GM23248 (cell line): ENCODE data around the gene BAMBI. TPM values are rescaled to one million over a fixed set of nuclear protein-coding genes. Genes with fewer than 3 reads are reported as not detected.
"Not testable (repeated sequence)": the region's sequence is repeated elsewhere in the genome, so short reads cannot be mapped to it uniquely, and the experiment has no call there.

Source experiments
- DNase-seq: peaks from one replicate; pipeline ENCODE4 v3.0.0-alpha.2; 2015
- H2AFZ ChIP-seq: fragments of 200-600 bp; sonication (generic); 2 replicates; pipeline ENCODE4 v1.6.1; 2016; ENCODE audit warnings: antibody characterized with exemption
- H3F3A ChIP-seq: fragments of 200-600 bp; sonication (generic); 2 replicates; pipeline ENCODE4 v1.6.1; 2016; ENCODE audit warnings: mild to moderate bottlenecking, antibody characterized with exemption, mixed run types; ENCODE audit not compliant: insufficient read depth
- H3K27ac ChIP-seq: fragments of 200-600 bp; sonication (generic); 2 replicates; pipeline ENCODE4 v1.5.1; 2016; ENCODE audit warnings: mild to moderate bottlenecking
- H3K27me3 ChIP-seq: fragments of 200-600 bp; sonication (generic); replicated peaks from 2 replicates; pipeline ENCODE4 v1.6.1; 2016; ENCODE audit warnings: mild to moderate bottlenecking; ENCODE audit not compliant: insufficient read depth
- H3K36me3 ChIP-seq: fragments of 200-600 bp; sonication (generic); 2 replicates; pipeline ENCODE4 v1.6.1; 2016; ENCODE audit warnings: low read depth, mild to moderate bottlenecking
- H3K4me1 ChIP-seq: fragments of 200-600 bp; sonication (generic); 2 replicates; pipeline ENCODE4 v1.6.1; 2016; ENCODE audit warnings: mild to moderate bottlenecking; ENCODE audit not compliant: insufficient read depth
- H3K4me2 ChIP-seq: fragments of 200-600 bp; sonication (generic); one replicate; pipeline ENCODE4 v1.6.1; 2016; ENCODE audit warnings: mild to moderate bottlenecking; ENCODE audit not compliant: unreplicated experiment
- H3K4me3 ChIP-seq: fragments of 200-600 bp; sonication (generic); 2 replicates; pipeline ENCODE4 v1.5.1; 2016; ENCODE audit warnings: mild to moderate bottlenecking
- H3K79me2 ChIP-seq: fragments of 200-600 bp; sonication (generic); 2 replicates; pipeline ENCODE4 v1.6.1; 2016; ENCODE audit warnings: mild to moderate bottlenecking; ENCODE audit not compliant: insufficient read depth
- H3K9ac ChIP-seq: fragments of 200-600 bp; sonication (generic); 2 replicates; pipeline ENCODE4 v1.6.1; 2016; ENCODE audit warnings: mild to moderate bottlenecking
- H3K9me2 ChIP-seq: fragments of 200-600 bp; sonication (generic); 2 replicates; pipeline ENCODE4 v1.6.1; 2016; ENCODE audit warnings: mixed run types, mild to moderate bottlenecking, moderate library complexity; ENCODE audit not compliant: insufficient read depth
- H3K9me3 ChIP-seq: fragments of 200-600 bp; sonication (generic); one replicate; pipeline ENCODE4 v1.6.1; 2017; ENCODE audit warnings: low read depth
- H4K20me1 ChIP-seq: fragments of 200-600 bp; sonication (generic); 2 replicates; pipeline ENCODE4 v1.6.0; 2016; ENCODE audit not compliant: insufficient read depth
- EZH2 ChIP-seq: fragments of 200-600 bp; sonication (generic); IDR thresholded peaks from 2 replicates; pipeline ENCODE4 v1.6.1; 2018; ENCODE audit warnings: antibody characterized with exemption, mild to moderate bottlenecking; ENCODE audit not compliant: insufficient read depth, poor library complexity, severe bottlenecking
- EZH2phosphoT487 ChIP-seq: fragments of 200-600 bp; sonication (generic); IDR thresholded peaks from 2 replicates; pipeline ENCODE4 v1.6.1; 2018; ENCODE audit warnings: antibody characterized with exemption, moderate library complexity, mild to moderate bottlenecking, low read depth; ENCODE audit not compliant: insufficient read depth
- WGBS, 2 experiments: methylation state at CpG; one replicate each; pipeline ENCODE4 v1.1.6; 2015 to 2017; ENCODE audit warnings: low lambda C conversion rate in 2 of 2, low coverage in 1 of 2; ENCODE audit errors: missing lambda C conversion rate in 2 of 2; 5-methylcytosine and 5-hydroxymethylcytosine counted together
- in situ Hi-C: fragments of 300-500 bp; cut with MboI; formaldehyde crosslinking; loops from 2 replicates; pipeline ENCODE4 v1.15.0; 2020
- polyA plus RNA-seq: library from polyadenylated mRNA; unstranded; fragments of >200 nt; fragmentation: Nextera tagmentation; extraction: Ambion mirVana; gene quantifications from 2 replicates; pipeline ENCODE4 v1.2.1, GENCODE V29; 2016
- total RNA-seq: library from RNA; depleted of rRNA; stranded (reverse); fragments of >200 nt; shearing (Covaris generic); gene quantifications from 2 replicates; pipeline ENCODE4 v1.2.3, GENCODE V29; 2014

The BAMBI gene
- total and polyA plus RNA-seq, 2 experiments from 2014 or later: 0.85 to 1.8 TPM

DNA sequence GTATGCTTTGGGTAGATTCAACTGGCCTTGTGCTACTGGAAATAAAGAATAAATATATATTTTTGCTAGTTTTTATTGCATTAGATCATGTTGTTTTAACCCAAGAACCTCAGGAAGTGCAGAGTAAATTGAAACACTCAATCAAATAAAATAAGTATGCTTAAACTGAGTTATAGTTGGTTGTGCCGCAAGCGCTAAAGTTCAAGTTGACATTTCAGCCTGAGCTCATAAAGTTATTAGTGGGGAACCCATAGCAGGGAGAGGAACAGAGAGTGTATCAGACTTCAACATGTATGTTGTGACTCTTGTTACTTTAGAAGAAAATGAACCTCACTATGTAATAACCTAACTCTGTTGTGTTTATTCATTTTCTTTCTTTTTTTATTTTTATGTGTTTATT, 25.2 kb upstream of the BAMBI start:
- Histone ChIP-seq H3K79me2 (no peaks in the 10 kb centered on the region), H3K9me2 (no peaks in the 10 kb centered on the region), H4K20me1 (no peaks in the 10 kb centered on the region), H3K4me1 (no peaks in the 10 kb centered on the region), H3K9ac (no peak overlapping the region), H3K27me3 (peaks cover 2% of the 10 kb centered on the region; the same call in 1 of the 2 replicates), H3K4me3 (no peak overlapping the region), H3K9me3 (no peaks in the 10 kb centered on the region), H3K27ac (no peak overlapping the region), H3K4me2 (no peak overlapping the region), H3F3A (no peaks in the 10 kb centered on the region), H2AFZ (no peak overlapping the region), H3K36me3 (no peaks in the 10 kb centered on the region)
- 98 to 99% methylated on average over 2 of the region's 2 CpGs for WGBS, 2 experiments
- no peak for DNase-seq
- in situ Hi-C loops: no loop called here
- TF ChIP-seq EZH2phosphoT487: no peak
- TF ChIP-seq EZH2: no peak

DNA sequence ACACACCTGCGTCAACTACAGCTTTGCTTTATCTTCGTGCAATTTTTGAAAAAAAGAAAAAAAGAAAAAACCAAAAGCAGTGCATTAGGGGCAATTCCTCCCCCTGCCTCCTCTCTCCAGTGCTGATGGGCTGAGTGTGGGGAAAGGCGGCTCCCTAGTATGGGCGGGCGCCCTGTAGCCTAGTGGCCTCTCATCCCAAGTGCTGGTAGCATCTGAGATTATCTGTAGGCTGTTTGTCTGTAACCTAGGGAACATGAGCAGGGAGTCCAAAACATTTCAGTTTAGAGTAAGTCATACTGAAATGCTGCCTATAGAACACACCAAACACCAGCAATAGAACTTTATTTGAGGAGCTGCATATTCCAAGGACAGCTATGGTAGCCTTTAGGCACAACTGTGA, 24.6 kb upstream of the BAMBI start:
- WGBS, 2 experiments: 70 to 79% methylated on average over 5 of the region's 5 CpGs
- Histone ChIP-seq H3K79me2 (no peaks in the 10 kb centered on the region), H3K27ac (no peak overlapping the region), H2AFZ (no peak overlapping the region), H3K4me3 (no peak overlapping the region), H3K4me1 (no peaks in the 10 kb centered on the region), H3K9me3 (no peaks in the 10 kb centered on the region), H3K9ac (no peak overlapping the region), H3K4me2 (no peak overlapping the region), H3F3A (no peaks in the 10 kb centered on the region), H3K27me3 (no peaks in the 10 kb centered on the region; the same call in 1 of the 2 replicates), H3K36me3 (no peaks in the 10 kb centered on the region), H4K20me1 (no peaks in the 10 kb centered on the region), H3K9me2 (no peaks in the 10 kb centered on the region)
- TF ChIP-seq EZH2 (no peak), EZH2phosphoT487 (no peak)
- DNase-seq: no peak
- in situ Hi-C loops: no loop called here

DNA sequence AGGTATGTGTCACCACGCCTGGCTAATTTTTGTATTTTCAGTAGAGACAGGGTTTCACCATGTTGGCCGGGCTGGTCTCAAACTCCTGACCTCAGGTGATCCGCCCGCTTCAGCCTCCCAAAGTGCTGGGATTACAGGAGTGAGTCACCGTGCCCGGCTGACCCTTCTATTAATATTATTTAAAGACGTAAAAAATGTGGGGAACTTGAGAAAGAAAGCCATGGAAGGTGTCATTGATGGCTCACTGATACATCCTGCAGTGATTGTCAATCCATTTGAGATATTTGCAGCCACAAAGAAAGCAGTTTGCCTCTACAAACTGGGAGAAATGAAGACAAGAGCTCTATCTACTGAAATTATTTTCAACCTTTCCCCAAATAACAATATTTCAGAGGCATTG, 18.5 kb upstream of the BAMBI start:
- H3K27me3 ChIP-seq, H3K4me3 ChIP-seq, H3F3A ChIP-seq, H3K9me3 ChIP-seq, H3K9me2 ChIP-seq, DNase-seq, H3K4me2 ChIP-seq, H3K9ac ChIP-seq, H3K79me2 ChIP-seq, H3K27ac ChIP-seq, H3K36me3 ChIP-seq, H2AFZ ChIP-seq, H4K20me1 ChIP-seq, in situ Hi-C loops: not testable (repeated sequence)
- WGBS, 2 experiments: 64 to 77% methylated on average over 7 of the region's 7 CpGs
- peaks cover 15% of the 10 kb centered on the region for H3K4me1 ChIP-seq

DNA sequence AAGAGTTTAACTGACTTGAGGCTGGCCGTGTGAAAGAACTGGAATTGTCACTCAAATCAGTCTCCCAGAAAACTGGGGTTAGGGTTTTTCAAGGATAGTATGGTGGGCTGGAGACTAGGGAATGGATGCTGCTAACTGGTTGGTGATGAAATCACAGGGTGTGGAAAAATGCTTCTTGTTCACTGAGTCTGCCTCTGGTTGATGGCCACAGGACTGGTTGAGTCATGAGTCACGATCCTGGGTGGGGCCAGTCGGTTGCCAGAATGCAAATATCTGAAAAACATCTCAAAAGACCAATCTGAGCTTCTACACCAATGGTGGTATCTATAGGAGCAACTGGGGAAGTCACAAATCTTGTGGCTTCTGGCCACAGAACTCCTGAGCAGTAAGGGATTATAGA, 16.3 kb upstream of the BAMBI start:
- H3K9me2 ChIP-seq: no peaks in the 10 kb centered on the region
- H3K36me3 ChIP-seq: no peaks in the 10 kb centered on the region
- WGBS, 2 experiments: 7 to 10% methylated on average over 3 of the region's 3 CpGs
- in situ Hi-C loops: loop anchor here (10.0 kb wide), 1 partner anchor 644 kb away; no protein-coding TSS in a partner anchor
- no peaks in the 10 kb centered on the region for H4K20me1 ChIP-seq
- DNase-seq: peak; percentile 91
- no peak overlapping the region for H3K4me3 ChIP-seq
- H3K9me3 ChIP-seq: no peaks in the 10 kb centered on the region
- H3K9ac ChIP-seq: no peak overlapping the region
- H3K4me1 ChIP-seq: peaks cover 23% of the 10 kb centered on the region
- H3K79me2 ChIP-seq: no peaks in the 10 kb centered on the region
- H3F3A ChIP-seq: no peaks in the 10 kb centered on the region
- H3K4me2 ChIP-seq: no peak overlapping the region
- H3K27ac ChIP-seq: no peak overlapping the region
- TF ChIP-seq EZH2: no peak
- TF ChIP-seq EZH2phosphoT487: no peak
- H2AFZ ChIP-seq: peak overlapping the region; percentile 55
- no peaks in the 10 kb centered on the region for H3K27me3 ChIP-seq
